GM19238 (cell line): ENCODE data around the gene OXCT1.
"Not testable (repeated sequence)": the region's sequence is repeated elsewhere in the genome, so short reads cannot be mapped to it uniquely, and the experiment has no call there.

Experiments used
- DNase-seq: peaks from one replicate; pipeline ENCODE4 v3.0.0; 2011; ENCODE audit warnings: low spot score; ENCODE audit not compliant: insufficient read length

Gene OXCT1

GRCh38 chr5:41722359-41722950 is 147.8 kb downstream of the OXCT1 start:
- DNase-seq = no peak

- DNase-seq = no peak
These were observed 148.7 kb downstream of the OXCT1 start for GRCh38 chr5:41721516-41721915.

- no peak for DNase-seq
These were observed 153.8 kb downstream of the OXCT1 start for GRCh38 chr5:41716382-41716781.

GRCh38 chr5:41714446-41714845 is 155.8 kb downstream of the OXCT1 start:
- not testable (repeated sequence) for DNase-seq

GRCh38 chr5:41708604-41708940 is 161.7 kb downstream of the OXCT1 start:
- DNase-seq = no peak

GRCh38 chr5:41707853-41708603 is 162.2 kb downstream of the OXCT1 start:
- DNase-seq = no peak

- no peak for DNase-seq
These were observed 174.2 kb downstream of the OXCT1 start for GRCh38 chr5:41695920-41696582.

GRCh38 chr5:41686767-41687166 is 183.5 kb downstream of the OXCT1 start:
- no peak for DNase-seq

- no peak for DNase-seq
These were observed 184.0 kb downstream of the OXCT1 start for GRCh38 chr5:41686191-41686590.

- DNase-seq = no peak
These were observed 187.0 kb downstream of the OXCT1 start for GRCh38 chr5:41683181-41683580.

- no peak for DNase-seq
These were observed 187.6 kb downstream of the OXCT1 start for GRCh38 chr5:41682641-41683040.

GRCh38 chr5:41681840-41682239 is 188.4 kb downstream of the OXCT1 start:
- DNase-seq = no peak
